BLaER1 treated with 17β-estradiol and CSF1 and Interleukin-3, amounts not matched to agents 10 nM and 100 nM (cell line): ENCODE measurements around the gene RETREG1.

Experiments used
- H3K27ac ChIP-seq, 11 experiments: shearing (Covaris generic); formaldehyde crosslinking; 2 replicates each; pipeline ENCODE4 v1.8.1; 2022
- H3K27me3 ChIP-seq, 11 experiments: shearing (Covaris generic); formaldehyde crosslinking; 2 replicates each; pipeline ENCODE4 v1.8.1; 2022
- H3K36me3 ChIP-seq, 11 experiments: shearing (Covaris generic); formaldehyde crosslinking; 2 replicates each; pipeline ENCODE4 v1.8.1; 2022
- H3K4me1 ChIP-seq, 10 experiments: shearing (Covaris generic); formaldehyde crosslinking; 2 replicates each; pipeline ENCODE4 v1.8.1; 2022
- H3K4me2 ChIP-seq, 11 experiments: shearing (Covaris generic); formaldehyde crosslinking; 2 replicates each; pipeline ENCODE4 v1.8.1; 2022
- H3K4me3 ChIP-seq, 10 experiments: shearing (Covaris generic); formaldehyde crosslinking; 2 replicates each; pipeline ENCODE4 v1.8.1; 2022
- H3K9ac ChIP-seq, 11 experiments: shearing (Covaris generic); formaldehyde crosslinking; 2 replicates each; pipeline ENCODE4 v1.8.1; 2022
- H3K9me3 ChIP-seq, 11 experiments: shearing (Covaris generic); formaldehyde crosslinking; replicated peaks in 1 of 11; 2 replicates each; pipeline ENCODE4 v1.8.1; 2022
- H4K20me1 ChIP-seq, 11 experiments: shearing (Covaris generic); formaldehyde crosslinking; 2 replicates each; pipeline ENCODE4 v1.8.1; 2022
- Cebpa-rat ChIP-seq, 11 experiments: shearing (Covaris generic); IDR thresholded peaks; 2 replicates each; pipeline ENCODE4 v1.8.1; 2022

The RETREG1 gene

DNA sequence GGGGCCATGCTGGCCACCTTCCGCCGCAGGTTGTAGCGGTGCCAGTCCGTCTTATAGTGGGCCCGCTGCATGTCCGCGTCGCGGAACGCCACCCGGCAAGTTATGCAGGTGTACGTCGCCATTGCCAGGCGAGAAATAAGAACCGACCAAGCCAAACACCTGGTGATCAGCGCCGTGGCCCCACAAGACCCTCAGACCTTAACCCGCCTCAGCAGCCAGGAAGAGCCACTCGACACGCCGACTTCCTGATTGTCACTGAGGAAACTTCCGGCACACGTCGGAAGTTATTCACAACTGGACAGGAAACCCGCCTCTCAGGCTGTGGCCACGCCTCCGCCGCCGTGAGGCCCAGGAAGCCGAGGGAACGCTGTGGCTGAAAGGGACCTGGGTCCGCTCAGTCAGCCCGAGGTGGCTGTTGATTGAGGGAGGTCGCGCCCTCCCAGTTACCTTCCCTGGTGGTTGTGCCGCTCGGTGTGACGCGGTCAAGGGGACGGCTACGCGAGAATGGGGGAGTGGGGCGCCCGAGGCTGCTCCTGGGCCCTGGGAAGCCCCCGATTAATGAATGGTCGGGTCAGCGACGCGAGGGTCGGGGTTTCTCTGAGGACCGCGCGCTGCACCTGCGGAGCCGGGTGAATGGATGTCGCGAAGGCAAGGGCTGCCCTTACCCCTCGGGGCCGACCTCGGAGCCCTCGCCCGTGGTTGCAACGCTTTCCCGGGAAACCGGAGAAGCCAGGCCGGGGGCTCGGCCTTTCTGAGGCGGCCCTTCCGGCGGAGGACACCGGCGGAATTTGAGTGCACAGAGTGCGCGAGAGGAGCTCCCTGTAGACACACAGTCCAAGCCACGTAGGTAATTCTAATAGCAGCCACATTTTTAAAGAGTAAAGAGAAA is 151.0 kb downstream of the RETREG1 start, which contains the start of gene ZNF622:
Gene ZNF622 (minus strand): TSS at position 257 of the 889 bp plus-strand sequence. CDS start 135 bp downstream, at position 122.
- Histone ChIP-seq H3K36me3 (peaks cover 31 to 42% (median 35%) of the 10 kb centered on the region in 11 experiments), H3K4me1 (peaks cover 53 to 62% (median 56%) of the 10 kb centered on the region in 10 experiments), H3K4me3 (peak within 1 kb of the TSS; percentile 75 to 99 (median 96)), H3K9me3 (no peaks in the 10 kb centered on the region), H3K27me3 (no peaks in the 10 kb centered on the region), H3K9ac (peak within 1 kb of the TSS; percentile 85 to 96 (median 93)), H4K20me1 (peaks cover 35 to 48% (median 45%) of the 10 kb centered on the region in 11 experiments), H3K27ac (peak within 1 kb of the TSS; percentile 85 to 95 (median 89)), H3K4me2 (peak within 1 kb of the TSS; percentile 88 to 98 (median 96))
- no peak for TF ChIP-seq Cebpa-rat (IDR thresholded peaks at IDR 0.05)

- no peak for TF ChIP-seq Cebpa-rat (IDR thresholded peaks at IDR 0.05)
- Histone ChIP-seq H3K9ac (peak overlapping the region; percentile 85 to 96 (median 93)), H3K4me1 (peaks cover 54 to 70% (median 62%) of the 10 kb centered on the region in 10 experiments), H3K9me3 (no peaks in the 10 kb centered on the region), H3K27ac (peak overlapping the region; percentile 85 to 95 (median 89)), H3K27me3 (no peaks in the 10 kb centered on the region), H4K20me1 (peaks cover 42 to 56% (median 53%) of the 10 kb centered on the region in 11 experiments), H3K4me2 (peak overlapping the region; percentile 84 to 98 (median 95)), H3K36me3 (peaks cover 39 to 51% (median 43%) of the 10 kb centered on the region in 11 experiments), H3K4me3 (peak overlapping the region; percentile 75 to 99 (median 96))
Measured at GRCh38 chr5:16464664-16465543, 151.9 kb downstream of the RETREG1 start.

DNA sequence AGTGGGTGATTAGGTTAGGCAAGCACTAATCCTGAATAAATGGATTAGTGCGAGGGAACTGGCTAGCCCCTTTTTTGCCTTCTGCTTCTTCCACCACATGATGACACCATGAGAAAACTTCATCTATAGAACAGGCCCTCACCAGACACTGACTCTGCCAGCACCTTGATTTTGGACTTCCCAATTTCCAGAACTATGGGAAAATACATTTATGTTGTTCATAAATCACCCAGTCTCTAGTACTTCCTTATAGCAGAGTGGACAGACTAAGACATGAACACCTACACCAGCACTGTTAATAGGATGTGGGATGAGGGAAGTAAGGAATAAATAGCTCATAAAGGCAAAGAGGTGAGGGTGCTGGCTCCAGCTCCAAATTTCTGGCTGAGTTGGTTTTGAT is 152.6 kb downstream of the RETREG1 start:
- H4K20me1 ChIP-seq: peaks cover 49 to 63% (median 60%) of the 10 kb centered on the region in 11 experiments
- peak overlapping the region; percentile 84 to 98 (median 95) for H3K4me2 ChIP-seq
- no peak for TF ChIP-seq Cebpa-rat (IDR thresholded peaks at IDR 0.05)
- no peaks in the 10 kb centered on the region for H3K27me3 ChIP-seq
- H3K27ac ChIP-seq: peak overlapping the region in 4 of 11 experiments; percentile 88 to 95 (median 89); a peak in 6 of 22 replicates
- peak overlapping the region; percentile 85 to 96 (median 93) for H3K9ac ChIP-seq
- H3K4me1 ChIP-seq: peaks cover 54 to 76% (median 63%) of the 10 kb centered on the region in 10 experiments
- peak overlapping the region; percentile 75 to 99 (median 96) for H3K4me3 ChIP-seq
- H3K36me3 ChIP-seq: peaks cover 42 to 52% (median 47%) of the 10 kb centered on the region in 11 experiments
- no peaks in the 10 kb centered on the region for H3K9me3 ChIP-seq

DNA sequence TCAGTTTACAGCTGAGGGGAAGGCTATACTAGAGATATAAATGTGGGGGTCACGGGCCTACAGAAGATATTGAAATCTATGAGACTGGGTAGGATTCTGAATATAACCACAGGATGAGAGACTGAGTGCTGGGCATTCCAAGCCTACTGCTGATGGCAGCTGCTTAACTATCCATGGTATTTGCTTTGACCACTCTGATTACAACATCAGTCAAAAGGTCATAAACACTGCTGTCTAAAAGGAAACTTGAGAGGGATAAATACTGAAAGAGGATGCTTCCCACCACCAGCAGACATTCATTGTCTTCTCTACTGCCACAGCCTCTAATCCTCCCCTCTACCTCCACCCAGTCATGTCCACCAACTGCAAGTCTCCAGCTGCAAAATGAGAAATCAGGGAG is 155.0 kb downstream of the RETREG1 start:
- no peak overlapping the region for H3K27ac ChIP-seq
- peaks cover 73 to 87% (median 85%) of the 10 kb centered on the region in 11 experiments for H4K20me1 ChIP-seq
- H3K4me2 ChIP-seq: peak overlapping the region; percentile 84 to 98 (median 95)
- H3K9ac ChIP-seq: 0 out of 22 replicates have a peak overlapping the region, but pooled peaks of 2 of the 11 experiments have one; percentile 23 to 27
- H3K9me3 ChIP-seq: no peaks in the 10 kb centered on the region
- TF ChIP-seq Cebpa-rat (IDR thresholded peaks at IDR 0.05): no peak
- H3K27me3 ChIP-seq: no peaks in the 10 kb centered on the region
- no peak overlapping the region; a peak in 1 of 20 replicates for H3K4me3 ChIP-seq
- H3K4me1 ChIP-seq: peaks cover 41 to 83% (median 49%) of the 10 kb centered on the region in 10 experiments
- peaks cover 62 to 75% (median 71%) of the 10 kb centered on the region in 11 experiments for H3K36me3 ChIP-seq

GRCh38 chr5:16461026-16461425 is 155.8 kb downstream of the RETREG1 start:
- no peak overlapping the region; a peak in 1 of 20 replicates for H3K4me3 ChIP-seq
- H3K27ac ChIP-seq: no peak overlapping the region
- no peaks in the 10 kb centered on the region for H3K9me3 ChIP-seq
- TF ChIP-seq Cebpa-rat (IDR thresholded peaks at IDR 0.05): no peak
- no peaks in the 10 kb centered on the region for H3K27me3 ChIP-seq
- peak overlapping the region in 9 of 11 experiments; percentile 88 to 98 (median 96); a peak in 14 of 22 replicates for H3K4me2 ChIP-seq
- peak overlapping the region in 2 of 11 experiments; percentile 49 to 52; a peak in 2 of 22 replicates for H3K9ac ChIP-seq
- H3K36me3 ChIP-seq: peaks cover 70 to 83% (median 78%) of the 10 kb centered on the region in 11 experiments
- H3K4me1 ChIP-seq: peaks cover 38 to 86% (median 47%) of the 10 kb centered on the region in 10 experiments
- peaks cover 79 to 95% (median 92%) of the 10 kb centered on the region in 11 experiments for H4K20me1 ChIP-seq

- Histone ChIP-seq H4K20me1 (peaks cover 93 to 100% (median 100%) of the 10 kb centered on the region in 11 experiments), H3K36me3 (peaks cover 86 to 98% (median 93%) of the 10 kb centered on the region in 11 experiments)
Measured at GRCh38 chr5:16459451-16459850, 157.3 kb downstream of the RETREG1 start.

GRCh38 chr5:16457853-16458252 is 158.9 kb downstream of the RETREG1 start:
- peak overlapping the region in 2 of 11 experiments; percentile 46 to 58; a peak in 3 of 22 replicates for H3K9ac ChIP-seq
- H3K4me1 ChIP-seq: peaks cover 28 to 87% (median 34%) of the 10 kb centered on the region in 10 experiments
- H4K20me1 ChIP-seq: peaks cover 86 to 100% (median 97%) of the 10 kb centered on the region in 11 experiments
- H3K9me3 ChIP-seq: no peaks in the 10 kb centered on the region
- TF ChIP-seq Cebpa-rat (IDR thresholded peaks at IDR 0.05): no peak
- H3K27me3 ChIP-seq: no peaks in the 10 kb centered on the region
- peaks cover 87 to 100% (median 97%) of the 10 kb centered on the region in 11 experiments for H3K36me3 ChIP-seq
- peak overlapping the region in 3 of 11 experiments; percentile 70 to 81 (median 75); a peak in 3 of 22 replicates for H3K27ac ChIP-seq
- H3K4me2 ChIP-seq: peak overlapping the region in 3 of 11 experiments; percentile 3 to 95 (median 34); a peak in 5 of 22 replicates
- no peak overlapping the region for H3K4me3 ChIP-seq

More at GRCh38 chr5:16459451-16459850, 157.3 kb downstream of the RETREG1 start:
- Histone ChIP-seq H3K4me3 (no peak overlapping the region), H3K9me3 (no peaks in the 10 kb centered on the region), H3K27ac (no peak overlapping the region), H3K4me1 (peaks cover 44 to 100% (median 49%) of the 10 kb centered on the region in 10 experiments), H3K4me2 (peak overlapping the region in 2 of 11 experiments; percentile 35 to 95; a peak in 3 of 22 replicates), H3K27me3 (no peaks in the 10 kb centered on the region), H3K9ac (no peak overlapping the region)
- TF ChIP-seq Cebpa-rat (IDR thresholded peaks at IDR 0.05): no peak

DNA sequence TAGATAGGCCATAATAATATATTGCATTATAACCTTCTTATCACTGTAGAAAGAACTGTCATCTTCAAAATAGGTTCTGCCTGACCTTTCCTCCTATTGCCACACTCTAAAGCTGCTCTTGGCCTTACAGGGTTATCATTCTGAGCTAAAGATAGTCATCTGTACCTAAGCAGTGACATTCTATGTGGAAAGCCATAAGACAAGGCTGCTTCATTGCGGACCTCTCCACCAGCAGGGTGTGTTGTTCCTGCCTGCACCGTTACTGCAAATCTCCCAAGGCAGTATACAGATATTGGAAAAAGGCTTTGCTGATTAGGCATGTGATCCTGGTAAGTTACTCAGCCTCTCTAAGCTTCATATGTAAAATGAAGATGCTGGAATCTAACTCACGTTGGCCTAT is 159.3 kb downstream of the RETREG1 start:
- Histone ChIP-seq H3K4me3 (no peak overlapping the region), H3K9me3 (no peaks in the 10 kb centered on the region), H3K4me1 (peaks cover 24 to 83% (median 30%) of the 10 kb centered on the region in 10 experiments), H3K4me2 (peak overlapping the region in 3 of 11 experiments; percentile 3 to 95 (median 34); a peak in 5 of 22 replicates), H3K36me3 (peaks cover 87 to 100% (median 97%) of the 10 kb centered on the region in 11 experiments), H4K20me1 (peaks cover 83 to 100% (median 96%) of the 10 kb centered on the region in 11 experiments), H3K9ac (peak overlapping the region in 2 of 11 experiments; percentile 46 to 58; a peak in 4 of 22 replicates), H3K27me3 (no peaks in the 10 kb centered on the region), H3K27ac (peak overlapping the region in 3 of 11 experiments; percentile 70 to 81 (median 75); a peak in 3 of 22 replicates)
- TF ChIP-seq Cebpa-rat (IDR thresholded peaks at IDR 0.05): no peak
